HCT116 (cell line): ENCODE results near the gene RMP24.
"Not testable (repeated sequence)": the region's sequence is repeated elsewhere in the genome, so short reads cannot be mapped to it uniquely, and the experiment has no call there.

Experiments
- ATAC-seq: fragments of 200-7000 bp; cut with Tn5 transposase; 2 replicates; pipeline ENCODE4 v1.9.1; 2020; ENCODE audit warnings: mild to moderate bottlenecking, moderate library complexity
- BruUV-seq: library from RNA; stranded (reverse); fragments of 400-500 nt; replicated peaks from 2 replicates; lab custom pipeline; 2021; lab: Mats Ljungman, UMichigan
- CTCF ChIA-PET: fragments of 300-600 bp; sonication (Branson Sonifier 250); formaldehyde crosslinking; loops from one replicate; lab custom pipeline; 2021; ENCODE audit warnings: antibody characterized with exemption; lab: Charles Lee
- POLR2A ChIA-PET: fragments of 300-600, 350-600 bp; sonication (Branson Sonifier 250); formaldehyde crosslinking; loops from one replicate; lab custom pipeline; 2021; ENCODE audit warnings: antibody characterized with exemption; lab: Charles Lee
- RAD21 ChIA-PET, 2 experiments: fragments of 300-600 bp; sonication (Branson Sonifier 250); formaldehyde crosslinking; loops; one replicate each; lab custom pipeline; 2023; ENCODE audit warnings: low total read pairs in 2 of 2; ENCODE audit not compliant: uncharacterized antibody in 2 of 2, unreplicated experiment in 2 of 2, low non-redundant PET in 1 of 2; lab: Charles Lee
- DNase-seq: peaks from one replicate; pipeline ENCODE4 v3.0.0-alpha.2; 2010; ENCODE audit warnings: low read depth, low spot score
- H2AFZ ChIP-seq: fragments of 200-600 bp; shearing (Covaris generic), sonication (generic); 2 replicates; pipeline ENCODE4 v1.6.1; 2017; ENCODE audit warnings: low read depth, mixed run types, mixed read lengths, antibody characterized with exemption, low read length; ENCODE audit not compliant: poor library complexity, severe bottlenecking
- H3K27ac ChIP-seq: 2 replicates; pipeline ENCODE4 v1.5.1; 2012; ENCODE audit warnings: low read depth, low read length
- H3K27me3 ChIP-seq: fragments of 200-600 bp; sonication (generic); 2 replicates; pipeline ENCODE4 v1.6.1; 2016; ENCODE audit warnings: mixed run types, low read length, mixed read lengths; ENCODE audit not compliant: insufficient read depth
- H3K36me3 ChIP-seq, 2 experiments: fragments of 200-500 bp in 1 of 2; fragments of 200-600 bp in 1 of 2; sonication (Bioruptor generic) in 1 of 2; sonication (generic) in 1 of 2; 2 replicates each; pipeline versions ENCODE4 v1.5.1 to v1.6.1; 2014 to 2016; ENCODE audit warnings: low read length in 2 of 2, inconsistent platforms in 1 of 2, mixed read lengths in 1 of 2, mixed run types in 1 of 2; ENCODE audit not compliant: insufficient read depth in 2 of 2, control insufficient read depth in 1 of 2
- H3K4me1 ChIP-seq, 2 experiments: fragments of 200-600 bp in 1 of 2; sonication (generic) in 1 of 2; 2 replicates each; pipeline versions ENCODE4 v1.5.1 to v1.6.1; 2012 to 2017; ENCODE audit warnings: low read length in 2 of 2, inconsistent platforms in 1 of 2, mild to moderate bottlenecking in 1 of 2, mixed read lengths in 1 of 2, mixed run types in 1 of 2, moderate library complexity in 1 of 2; ENCODE audit not compliant: insufficient read depth in 2 of 2, control insufficient read depth in 1 of 2
- H3K4me2 ChIP-seq: fragments of 200-600 bp; sonication (generic); 2 replicates; pipeline ENCODE4 v1.6.1; 2017; ENCODE audit warnings: mixed run types, low read length, mixed read lengths
- H3K4me3 ChIP-seq, 2 experiments: fragments of 200-600 bp in 1 of 2; sonication (generic) in 1 of 2; replicated peaks in 1 of 2; 2 replicates each; pipeline ENCODE4 v1.5.1; 2011 to 2016; ENCODE audit warnings: low read length in 2 of 2, control low read depth in 1 of 2, low read depth in 1 of 2, mild to moderate bottlenecking in 1 of 2, mixed read lengths in 1 of 2, mixed run types in 1 of 2
- H3K79me2 ChIP-seq: fragments of 200-600 bp; sonication (generic); 2 replicates; pipeline ENCODE4 v1.6.1; 2017; ENCODE audit warnings: mild to moderate bottlenecking, mixed run types, low read length, moderate library complexity, mixed read lengths; ENCODE audit not compliant: insufficient read depth
- H3K9ac ChIP-seq: fragments of 200-600 bp; sonication (generic); 2 replicates; pipeline ENCODE4 v1.6.1; 2016; ENCODE audit warnings: low read length, mixed read lengths
- H3K9me2 ChIP-seq: fragments of 200-600 bp; sonication (generic), shearing (Covaris generic); 2 replicates; pipeline ENCODE4 v1.6.1; 2017; ENCODE audit warnings: mixed run types, mild to moderate bottlenecking, moderate library complexity; ENCODE audit not compliant: insufficient read depth
- H3K9me3 ChIP-seq, 2 experiments: fragments of 200-500 bp in 1 of 2; fragments of 200-600 bp in 1 of 2; sonication (Bioruptor generic) in 1 of 2; sonication (generic) in 1 of 2; 2 replicates each; pipeline ENCODE4 v1.6.1; 2014 to 2017; ENCODE audit warnings: low read length in 2 of 2, mixed read lengths in 2 of 2, inconsistent platforms in 1 of 2, low read depth in 1 of 2, mild to moderate bottlenecking in 1 of 2, mixed run types in 1 of 2, moderate library complexity in 1 of 2; ENCODE audit not compliant: control insufficient read depth in 1 of 2, insufficient read depth in 1 of 2
- H4K20me1 ChIP-seq: fragments of 200-600 bp; sonication (generic), shearing (Covaris generic); 2 replicates; pipeline ENCODE4 v1.6.1; 2017; ENCODE audit warnings: mixed run types, mild to moderate bottlenecking, moderate library complexity; ENCODE audit not compliant: insufficient read depth
- ELF1 ChIP-seq: IDR thresholded peaks from 2 replicates; pipeline ENCODE4 v1.6.1; 2012; ENCODE audit warnings: low read depth, borderline replicate concordance
- EZH2 ChIP-seq: fragments of 200-600 bp; sonication (generic); IDR thresholded peaks from 2 replicates; pipeline ENCODE4 v1.6.1; 2017; ENCODE audit warnings: antibody characterized with exemption, mixed run types
- EZH2phosphoT487 ChIP-seq: fragments of 200-600 bp; IDR thresholded peaks from 2 replicates; pipeline ENCODE4 v1.6.1; 2018; ENCODE audit warnings: antibody characterized with exemption, borderline replicate concordance
- FOSL1 ChIP-seq: IDR thresholded peaks from 2 replicates; pipeline ENCODE4 v1.6.1; 2012; ENCODE audit warnings: low read depth
- JUND ChIP-seq: IDR thresholded peaks from 2 replicates; pipeline ENCODE4 v1.6.1; 2012
- POLR2A ChIP-seq: IDR thresholded peaks from 2 replicates; pipeline ENCODE4 v1.7.0; 2011; ENCODE audit warnings: borderline replicate concordance; ENCODE audit not compliant: insufficient read depth, insufficient read length; ENCODE audit errors: extremely low read depth
- POLR2AphosphoS5 ChIP-seq: IDR thresholded peaks from 2 replicates; pipeline ENCODE4 v1.6.1; 2011; ENCODE audit warnings: mild to moderate bottlenecking, low read depth, low read length, moderate library complexity
- TCF7L2 ChIP-seq: IDR thresholded peaks from 2 replicates; pipeline ENCODE4 v1.7.0; 2011; ENCODE audit warnings: borderline replicate concordance, inconsistent platforms; ENCODE audit not compliant: insufficient read depth, insufficient read length; ENCODE audit errors: extremely low read depth
- ZFX ChIP-seq: fragments of 450-650 bp; IDR thresholded peaks from 2 replicates; pipeline ENCODE4 v1.6.1; 2017
- ZNF274 ChIP-seq: fragments of 200-500 bp; sonication (Bioruptor generic); IDR thresholded peaks from 2 replicates; pipeline ENCODE4 v1.6.1; 2014; ENCODE audit warnings: mild to moderate bottlenecking, low read depth, low read length, inconsistent platforms
- intact Hi-C: fragments of 100-400 bp; cut with micrococcal nuclease; formaldehyde crosslinking; loops from 2 replicates; pipeline ENCODE4 v1.10.0; 2022
- TF ChIP-seq, protein P1 (sequence below), 3 experiments: fragments of 200-600 bp in 1 of 3; sonication (generic) in 1 of 3; IDR thresholded peaks in 2 of 3; conservative IDR thresholded peaks in 1 of 3; 2 replicates each; pipeline ENCODE4 v1.5.1; 2012 to 2017; ENCODE audit warnings: low read depth in 2 of 3, low read length in 2 of 3, antibody characterized with exemption in 1 of 3, borderline replicate concordance in 1 of 3, control low read depth in 1 of 3, mild to moderate bottlenecking in 1 of 3, mixed read lengths in 1 of 3, mixed run types in 1 of 3, moderate library complexity in 1 of 3; ENCODE audit not compliant: insufficient read depth in 1 of 3
- TF ChIP-seq, protein P2 (sequence below): IDR thresholded peaks from 2 replicates; pipeline ENCODE4 v1.6.1; 2012
- TF ChIP-seq, protein P3 (sequence below): IDR thresholded peaks from 2 replicates; pipeline ENCODE4 v1.6.1; 2012; ENCODE audit warnings: low read depth

The RMP24 gene

DNA sequence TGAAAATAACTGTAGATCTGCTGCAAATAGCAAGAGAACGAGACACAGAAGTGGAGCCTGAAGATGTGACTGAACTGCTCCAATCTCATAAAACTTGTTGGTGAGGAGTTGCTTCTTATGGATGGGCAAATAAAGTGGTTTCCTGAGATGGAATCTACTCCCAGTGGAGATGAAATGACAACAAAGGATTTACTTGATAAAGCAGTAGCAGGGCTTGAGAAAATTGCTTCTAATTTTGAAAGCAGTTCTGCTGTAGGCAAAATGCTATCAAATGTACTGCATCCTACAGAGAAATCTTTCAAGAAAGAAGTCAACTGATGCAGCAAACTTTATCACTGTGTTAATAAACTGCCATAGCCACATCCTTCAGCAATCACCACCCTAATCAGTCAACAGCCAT is 50.9 kb downstream of the RMP24 start (continued):
- TF ChIP-seq, protein P1, sequence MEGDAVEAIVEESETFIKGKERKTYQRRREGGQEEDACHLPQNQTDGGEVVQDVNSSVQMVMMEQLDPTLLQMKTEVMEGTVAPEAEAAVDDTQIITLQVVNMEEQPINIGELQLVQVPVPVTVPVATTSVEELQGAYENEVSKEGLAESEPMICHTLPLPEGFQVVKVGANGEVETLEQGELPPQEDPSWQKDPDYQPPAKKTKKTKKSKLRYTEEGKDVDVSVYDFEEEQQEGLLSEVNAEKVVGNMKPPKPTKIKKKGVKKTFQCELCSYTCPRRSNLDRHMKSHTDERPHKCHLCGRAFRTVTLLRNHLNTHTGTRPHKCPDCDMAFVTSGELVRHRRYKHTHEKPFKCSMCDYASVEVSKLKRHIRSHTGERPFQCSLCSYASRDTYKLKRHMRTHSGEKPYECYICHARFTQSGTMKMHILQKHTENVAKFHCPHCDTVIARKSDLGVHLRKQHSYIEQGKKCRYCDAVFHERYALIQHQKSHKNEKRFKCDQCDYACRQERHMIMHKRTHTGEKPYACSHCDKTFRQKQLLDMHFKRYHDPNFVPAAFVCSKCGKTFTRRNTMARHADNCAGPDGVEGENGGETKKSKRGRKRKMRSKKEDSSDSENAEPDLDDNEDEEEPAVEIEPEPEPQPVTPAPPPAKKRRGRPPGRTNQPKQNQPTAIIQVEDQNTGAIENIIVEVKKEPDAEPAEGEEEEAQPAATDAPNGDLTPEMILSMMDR (IDR thresholded peaks at IDR 0.05 in 2 of 3, conservative IDR thresholded peaks at IDR 0.05 in 1 of 3; ENCODE audit: borderline replicate concordance in 1 of 3, insufficient read depth in 1 of 3, low read depth in 2 of 3, low read length in 2 of 3): no peak
- TF ChIP-seq EZH2 (no peak), JUND (no peak), ZFX (no peak)
- TF ChIP-seq, protein P2, sequence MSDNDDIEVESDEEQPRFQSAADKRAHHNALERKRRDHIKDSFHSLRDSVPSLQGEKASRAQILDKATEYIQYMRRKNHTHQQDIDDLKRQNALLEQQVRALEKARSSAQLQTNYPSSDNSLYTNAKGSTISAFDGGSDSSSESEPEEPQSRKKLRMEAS: no peak

DNA sequence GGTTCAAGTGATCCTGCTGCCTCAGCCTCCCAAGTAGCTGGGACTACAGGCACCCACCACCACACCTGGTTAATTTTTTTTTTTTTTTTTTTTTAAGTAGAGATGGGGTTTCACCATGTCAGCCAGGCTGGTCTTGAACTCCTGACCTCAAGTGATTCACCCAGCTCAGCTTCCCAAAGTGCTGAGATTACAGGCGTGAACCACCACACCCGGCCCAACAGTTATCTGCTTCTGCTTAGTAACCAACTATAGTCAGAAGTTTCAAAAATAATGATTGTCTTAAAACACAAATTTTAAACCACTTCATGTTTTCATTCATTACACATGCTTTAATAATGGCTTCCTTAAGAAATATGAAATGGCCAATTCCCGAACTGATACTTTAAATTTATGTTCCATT is 51.8 kb downstream of the RMP24 start:
- CTCF ChIA-PET: interaction anchor here (1.5 kb wide), 1 partner anchor 9 kb away, joined by 3 read pairs; no protein-coding TSS in a partner anchor
- H3K36me3 ChIP-seq: peaks cover 6 to 22% of the 10 kb centered on the region in 2 experiments
- intact Hi-C loops: loop anchor here (10.0 kb wide), 1 partner anchor 731 kb away; no protein-coding TSS in a partner anchor

DNA sequence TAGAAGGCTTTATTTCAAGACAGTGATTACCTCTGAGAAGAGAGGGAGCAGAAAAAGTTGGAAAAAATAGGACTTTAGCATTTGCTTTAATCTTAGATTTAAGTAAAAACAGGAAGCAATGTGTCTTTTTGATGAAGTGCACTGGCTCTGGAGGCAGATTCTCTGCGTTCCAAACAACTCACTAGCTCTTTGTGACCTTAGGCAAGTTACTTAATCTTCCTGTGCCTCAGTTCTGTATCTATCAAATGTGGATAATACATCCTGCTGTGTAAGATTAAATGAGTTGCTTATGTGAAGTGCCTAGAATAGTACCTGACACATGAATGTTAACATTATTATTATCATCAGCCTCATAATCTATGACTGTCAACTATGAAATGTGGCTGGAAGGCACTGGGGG is 52.5 kb downstream of the RMP24 start:
- no peak for ATAC-seq
- Histone ChIP-seq H3K9me2 (no peaks in the 10 kb centered on the region), H3K4me1 (0 out of 4 replicates have a peak, but pooled peaks cover 0 to 8% of the 10 kb centered on the region in 2 experiments), H3K4me2 (no peak overlapping the region; the same call in 1 of the 2 replicates), H3K27ac (no peak overlapping the region), H3K36me3 (peaks cover 8 to 22% of the 10 kb centered on the region in 2 experiments), H4K20me1 (no peaks in the 10 kb centered on the region), H2AFZ (no peak overlapping the region), H3K9me3 (no peaks in the 10 kb centered on the region), H3K9ac (no peak overlapping the region), H3K4me3 (no peak overlapping the region), H3K27me3 (no peaks in the 10 kb centered on the region), H3K79me2 (peaks cover 4% of the 10 kb centered on the region; the same call in 1 of the 2 replicates)
- RAD21 ChIA-PET: no interaction called here
- BruUV-seq: no TSS peak
- no peak for DNase-seq
- POLR2A ChIA-PET: no interaction called here
- intact Hi-C loops: loop anchor here (10.0 kb wide), 1 partner anchor 730 kb away; no protein-coding TSS in a partner anchor
- CTCF ChIA-PET: no interaction called here
- TF ChIP-seq EZH2phosphoT487 (no peak), ZNF274 (no peak), FOSL1 (no peak), EZH2 (no peak), TCF7L2 (no peak), ELF1 (no peak), POLR2A (no peak), ZFX (no peak), POLR2AphosphoS5 (no peak)
- TF ChIP-seq, protein P3, sequence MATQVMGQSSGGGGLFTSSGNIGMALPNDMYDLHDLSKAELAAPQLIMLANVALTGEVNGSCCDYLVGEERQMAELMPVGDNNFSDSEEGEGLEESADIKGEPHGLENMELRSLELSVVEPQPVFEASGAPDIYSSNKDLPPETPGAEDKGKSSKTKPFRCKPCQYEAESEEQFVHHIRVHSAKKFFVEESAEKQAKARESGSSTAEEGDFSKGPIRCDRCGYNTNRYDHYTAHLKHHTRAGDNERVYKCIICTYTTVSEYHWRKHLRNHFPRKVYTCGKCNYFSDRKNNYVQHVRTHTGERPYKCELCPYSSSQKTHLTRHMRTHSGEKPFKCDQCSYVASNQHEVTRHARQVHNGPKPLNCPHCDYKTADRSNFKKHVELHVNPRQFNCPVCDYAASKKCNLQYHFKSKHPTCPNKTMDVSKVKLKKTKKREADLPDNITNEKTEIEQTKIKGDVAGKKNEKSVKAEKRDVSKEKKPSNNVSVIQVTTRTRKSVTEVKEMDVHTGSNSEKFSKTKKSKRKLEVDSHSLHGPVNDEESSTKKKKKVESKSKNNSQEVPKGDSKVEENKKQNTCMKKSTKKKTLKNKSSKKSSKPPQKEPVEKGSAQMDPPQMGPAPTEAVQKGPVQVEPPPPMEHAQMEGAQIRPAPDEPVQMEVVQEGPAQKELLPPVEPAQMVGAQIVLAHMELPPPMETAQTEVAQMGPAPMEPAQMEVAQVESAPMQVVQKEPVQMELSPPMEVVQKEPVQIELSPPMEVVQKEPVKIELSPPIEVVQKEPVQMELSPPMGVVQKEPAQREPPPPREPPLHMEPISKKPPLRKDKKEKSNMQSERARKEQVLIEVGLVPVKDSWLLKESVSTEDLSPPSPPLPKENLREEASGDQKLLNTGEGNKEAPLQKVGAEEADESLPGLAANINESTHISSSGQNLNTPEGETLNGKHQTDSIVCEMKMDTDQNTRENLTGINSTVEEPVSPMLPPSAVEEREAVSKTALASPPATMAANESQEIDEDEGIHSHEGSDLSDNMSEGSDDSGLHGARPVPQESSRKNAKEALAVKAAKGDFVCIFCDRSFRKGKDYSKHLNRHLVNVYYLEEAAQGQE: no peak

More for the DNA sequence above, 51.8 kb downstream of the RMP24 start:
- H4K20me1 ChIP-seq, H3K9me3 ChIP-seq, DNase-seq, H3K9ac ChIP-seq, H3K27me3 ChIP-seq, H3K9me2 ChIP-seq, RAD21 ChIA-PET, ATAC-seq, POLR2A ChIA-PET, H3K27ac ChIP-seq, H3K4me3 ChIP-seq, H2AFZ ChIP-seq, H3K4me2 ChIP-seq, H3K79me2 ChIP-seq, H3K4me1 ChIP-seq, BruUV-seq: not testable (repeated sequence)
